Measurements from ENCODE around the gene FZD10. TPM values are rescaled to one million over a fixed set of nuclear protein-coding genes. Genes with fewer than 3 reads are reported as not detected.

FZD10 gene
- total RNA-seq (0.57 TPM), polyA plus RNA-seq (0.37 TPM)
- long read RNA-seq, donor 1, result 0 reads
- long read RNA-seq, donor 2, result 0 reads
- long read RNA-seq, donor 3, partial matches to known transcripts, result 0 of 2 reads
- long read RNA-seq, donor 3, other reads (novel, unspliced or antisense), result 0 of 2 reads
- long read RNA-seq, donor 4, partial matches to known transcripts, result 0 of 1 reads
- long read RNA-seq, donor 4, other reads (novel, unspliced or antisense), result 0 of 1 reads
- long read RNA-seq, donor 5, transcript FZD10-202 (1 exons, 3,282 nt), result major isoform, 8 of 8 reads
- long read RNA-seq, donor 5, partial matches to known transcripts, result 0 of 8 reads
- long read RNA-seq, donor 5, other reads (novel, unspliced or antisense), result 0 of 8 reads
- long read RNA-seq, donor 6, partial matches to known transcripts, result 0 of 2 reads
- long read RNA-seq, donor 6, other reads (novel, unspliced or antisense), result 0 of 2 reads
- long read RNA-seq, donor 7, partial matches to known transcripts, result 0 of 1 reads
- long read RNA-seq, donor 7, other reads (novel, unspliced or antisense), result 0 of 1 reads
- long read RNA-seq, donor 8, partial matches to known transcripts, result 0 of 1 reads
- long read RNA-seq, donor 8, other reads (novel, unspliced or antisense), result 0 of 1 reads
- long read RNA-seq, donor 9, partial matches to known transcripts, result 0 of 3 reads
- long read RNA-seq, donor 9, other reads (novel, unspliced or antisense), result 0 of 3 reads
- long read RNA-seq, donor 10, partial matches to known transcripts, result 0 of 2 reads
- long read RNA-seq, donor 10, other reads (novel, unspliced or antisense), result 0 of 2 reads

- DNase-seq (ENCODE audit: low read depth in 6 of 9, low spot score in 9 of 9), result no peak
- peaks cover 0 to 3% of the 10 kb centered on the region in 2 donors for H3K4me1 ChIP-seq (ENCODE audit: control insufficient read depth in 2 of 2, insufficient read depth in 2 of 2, low read length in 2 of 2)
- peak within 1 kb of the TSS in 1 of 2 donors; percentile 29 for H3K4me3 ChIP-seq (ENCODE audit: low read length in 2 of 2)
- WGBS, result under 1% methylated on average over 51 of the region's 51 CpGs
- no peaks in the 10 kb centered on the region for H3K36me3 ChIP-seq (ENCODE audit: control insufficient read depth in 2 of 2, insufficient read depth in 2 of 2, low read length in 1 of 2)
- H3K27me3 ChIP-seq (ENCODE audit: control insufficient read depth in 2 of 2, insufficient read depth in 1 of 2, low read length in 1 of 2), result peaks cover 69 to 82% of the 10 kb centered on the region in 2 donors
- H3K9me3 ChIP-seq (ENCODE audit: control insufficient read depth in 2 of 2, insufficient read depth in 1 of 2, low read length in 1 of 2), result peaks cover 0 to 2% of the 10 kb centered on the region in 2 donors
- H3K27ac ChIP-seq (ENCODE audit: low read depth in 1 of 2, low read length in 1 of 2), result peak within 1 kb of the TSS in 1 of 2 donors; percentile 31
Observed at GRCh38 chr12:130162267-130162666, at the start of gene FZD10. FZD10 (plus strand) TSS chr12:130162464; CDS start chr12:130162943, 479 bp downstream.

- Histone ChIP-seq H3K27me3 (ENCODE audit: control insufficient read depth in 2 of 2, insufficient read depth in 1 of 2, low read length in 1 of 2) (no peaks in the 10 kb centered on the region), H3K27ac (ENCODE audit: low read depth in 1 of 2, low read length in 1 of 2) (no peak overlapping the region), H3K4me3 (ENCODE audit: low read length in 2 of 2) (no peak overlapping the region), H3K36me3 (ENCODE audit: control insufficient read depth in 2 of 2, insufficient read depth in 2 of 2, low read length in 1 of 2) (no peaks in the 10 kb centered on the region), H3K9me3 (ENCODE audit: control insufficient read depth in 2 of 2, insufficient read depth in 1 of 2, low read length in 1 of 2) (no peaks in the 10 kb centered on the region), H3K4me1 (ENCODE audit: control insufficient read depth in 2 of 2, insufficient read depth in 2 of 2, low read length in 2 of 2) (no peaks in the 10 kb centered on the region)
- no peak for DNase-seq (ENCODE audit: low read depth in 6 of 9, low spot score in 9 of 9)
- WGBS, result 85% methylated on average over 20 of the region's 20 CpGs
Observed at GRCh38 chr12:130114952-130115351, 47.3 kb upstream of the FZD10 start.

- H3K27ac ChIP-seq (ENCODE audit: low read depth in 1 of 2, low read length in 1 of 2), result no peak overlapping the region
- H3K4me3 ChIP-seq (ENCODE audit: low read length in 2 of 2), result no peak overlapping the region
- no peak for DNase-seq (ENCODE audit: low read depth in 6 of 9, low spot score in 9 of 9)
- H3K36me3 ChIP-seq (ENCODE audit: control insufficient read depth in 2 of 2, insufficient read depth in 2 of 2, low read length in 1 of 2), result no peaks in the 10 kb centered on the region
- 89% methylated on average over 8 of the region's 8 CpGs for WGBS
- no peaks in the 10 kb centered on the region for H3K9me3 ChIP-seq (ENCODE audit: control insufficient read depth in 2 of 2, insufficient read depth in 1 of 2, low read length in 1 of 2)
- no peaks in the 10 kb centered on the region for H3K4me1 ChIP-seq (ENCODE audit: control insufficient read depth in 2 of 2, insufficient read depth in 2 of 2, low read length in 2 of 2)
- H3K27me3 ChIP-seq (ENCODE audit: control insufficient read depth in 2 of 2, insufficient read depth in 1 of 2, low read length in 1 of 2), result no peaks in the 10 kb centered on the region
Observed at GRCh38 chr12:130115646-130116045, 46.6 kb upstream of the FZD10 start.

GRCh38 chr12:130116791-130117190, 45.5 kb upstream of the FZD10 start:
- no peak overlapping the region for H3K4me3 ChIP-seq (ENCODE audit: low read length in 2 of 2)
- H3K27ac ChIP-seq (ENCODE audit: low read depth in 1 of 2, low read length in 1 of 2), result no peak overlapping the region
- DNase-seq (ENCODE audit: low read depth in 6 of 9, low spot score in 9 of 9), result no peak
- H3K27me3 ChIP-seq (ENCODE audit: control insufficient read depth in 2 of 2, insufficient read depth in 1 of 2, low read length in 1 of 2), result no peaks in the 10 kb centered on the region
- 76% methylated on average over 6 of the region's 6 CpGs for whole genome bisulfite sequencing
- H3K9me3 ChIP-seq (ENCODE audit: control insufficient read depth in 2 of 2, insufficient read depth in 1 of 2, low read length in 1 of 2), result no peaks in the 10 kb centered on the region
- H3K4me1 ChIP-seq (ENCODE audit: control insufficient read depth in 2 of 2, insufficient read depth in 2 of 2, low read length in 2 of 2), result no peaks in the 10 kb centered on the region
- no peaks in the 10 kb centered on the region for H3K36me3 ChIP-seq (ENCODE audit: control insufficient read depth in 2 of 2, insufficient read depth in 2 of 2, low read length in 1 of 2)

- WGBS, result 67% methylated on average over 7 of the region's 7 CpGs
- no peak overlapping the region for H3K27ac ChIP-seq (ENCODE audit: low read depth in 1 of 2, low read length in 1 of 2)
- H3K36me3 ChIP-seq (ENCODE audit: control insufficient read depth in 2 of 2, insufficient read depth in 2 of 2, low read length in 1 of 2), result no peaks in the 10 kb centered on the region
- H3K9me3 ChIP-seq (ENCODE audit: control insufficient read depth in 2 of 2, insufficient read depth in 1 of 2, low read length in 1 of 2), result no peaks in the 10 kb centered on the region
- H3K27me3 ChIP-seq (ENCODE audit: control insufficient read depth in 2 of 2, insufficient read depth in 1 of 2, low read length in 1 of 2), result no peaks in the 10 kb centered on the region
- no peak overlapping the region for H3K4me3 ChIP-seq (ENCODE audit: low read length in 2 of 2)
- no peak for DNase-seq (ENCODE audit: low read depth in 6 of 9, low spot score in 9 of 9)
- H3K4me1 ChIP-seq (ENCODE audit: control insufficient read depth in 2 of 2, insufficient read depth in 2 of 2, low read length in 2 of 2), result no peaks in the 10 kb centered on the region
Observed at GRCh38 chr12:130117233-130117632, 45.0 kb upstream of the FZD10 start.

- Histone ChIP-seq H3K27me3 (ENCODE audit: control insufficient read depth in 2 of 2, insufficient read depth in 1 of 2, low read length in 1 of 2) (no peaks in the 10 kb centered on the region), H3K9me3 (ENCODE audit: control insufficient read depth in 2 of 2, insufficient read depth in 1 of 2, low read length in 1 of 2) (no peaks in the 10 kb centered on the region), H3K4me3 (ENCODE audit: low read length in 2 of 2) (no peak overlapping the region), H3K36me3 (ENCODE audit: control insufficient read depth in 2 of 2, insufficient read depth in 2 of 2, low read length in 1 of 2) (no peaks in the 10 kb centered on the region), H3K27ac (ENCODE audit: low read depth in 1 of 2, low read length in 1 of 2) (no peak overlapping the region), H3K4me1 (ENCODE audit: control insufficient read depth in 2 of 2, insufficient read depth in 2 of 2, low read length in 2 of 2) (no peaks in the 10 kb centered on the region)
- 65% methylated on average over 5 of the region's 5 CpGs for WGBS
- DNase-seq (ENCODE audit: low read depth in 6 of 9, low spot score in 9 of 9), result no peak
Observed at GRCh38 chr12:130117701-130118100, 44.6 kb upstream of the FZD10 start.

- Histone ChIP-seq H3K27ac (ENCODE audit: low read depth in 1 of 2, low read length in 1 of 2) (no peak overlapping the region), H3K4me3 (ENCODE audit: low read length in 2 of 2) (no peak overlapping the region), H3K27me3 (ENCODE audit: control insufficient read depth in 2 of 2, insufficient read depth in 1 of 2, low read length in 1 of 2) (no peaks in the 10 kb centered on the region), H3K36me3 (ENCODE audit: control insufficient read depth in 2 of 2, insufficient read depth in 2 of 2, low read length in 1 of 2) (no peaks in the 10 kb centered on the region), H3K9me3 (ENCODE audit: control insufficient read depth in 2 of 2, insufficient read depth in 1 of 2, low read length in 1 of 2) (no peaks in the 10 kb centered on the region), H3K4me1 (ENCODE audit: control insufficient read depth in 2 of 2, insufficient read depth in 2 of 2, low read length in 2 of 2) (no peaks in the 10 kb centered on the region)
- DNase-seq (ENCODE audit: low read depth in 6 of 9, low spot score in 9 of 9), result no peak
- 86% methylated on average over 6 of the region's 6 CpGs for WGBS
Observed at GRCh38 chr12:130118181-130118580, 44.1 kb upstream of the FZD10 start.

- Histone ChIP-seq H3K36me3 (ENCODE audit: control insufficient read depth in 2 of 2, insufficient read depth in 2 of 2, low read length in 1 of 2) (no peaks in the 10 kb centered on the region), H3K4me1 (ENCODE audit: control insufficient read depth in 2 of 2, insufficient read depth in 2 of 2, low read length in 2 of 2) (no peaks in the 10 kb centered on the region), H3K4me3 (ENCODE audit: low read length in 2 of 2) (no peak overlapping the region), H3K27ac (ENCODE audit: low read depth in 1 of 2, low read length in 1 of 2) (no peak overlapping the region), H3K27me3 (ENCODE audit: control insufficient read depth in 2 of 2, insufficient read depth in 1 of 2, low read length in 1 of 2) (no peaks in the 10 kb centered on the region), H3K9me3 (ENCODE audit: control insufficient read depth in 2 of 2, insufficient read depth in 1 of 2, low read length in 1 of 2) (no peaks in the 10 kb centered on the region)
- 87% methylated on average over 27 of the region's 27 CpGs for WGBS
- no peak for DNase-seq (ENCODE audit: low read depth in 6 of 9, low spot score in 9 of 9)
Observed at GRCh38 chr12:130119241-130119861, 42.9 kb upstream of the FZD10 start.

Measured in thymus (tissue), 14 donors.